ENCODE results near the gene FAM53B. TPM values are rescaled to one million over a fixed set of nuclear protein-coding genes. Genes with fewer than 3 reads are reported as not detected.
A peak's percentile ranks its signal among the peaks of the same experiment; 100 is the strongest.

FAM53B gene
- total RNA-seq, 2 experiments from 2014 or later = 15.1 to 18.0 TPM

- ATAC-seq = no peak
These were observed 121.2 kb downstream of the FAM53B start for GRCh38 chr10:124622866-124623536.

DNA sequence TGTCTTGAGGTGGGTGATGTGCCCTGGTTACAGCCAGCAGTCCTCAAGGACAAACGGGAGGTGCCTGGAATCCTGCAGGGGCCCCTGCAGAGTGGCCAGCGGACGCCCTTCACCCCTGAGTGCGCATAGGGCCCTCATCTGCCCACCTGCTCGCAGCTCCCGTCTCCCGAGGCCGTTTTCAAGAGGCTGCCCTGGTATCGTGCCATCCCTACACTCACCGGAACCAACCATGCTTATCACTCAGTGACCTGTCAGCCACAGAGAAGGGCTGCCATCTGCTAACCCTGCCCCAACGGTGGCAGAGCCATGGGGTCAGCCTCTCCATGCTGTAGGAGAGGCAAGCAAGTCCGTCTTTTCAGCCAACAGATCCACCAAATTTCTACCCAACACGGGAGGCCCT lies 122.0 kb downstream of the FAM53B start:
- TF ChIP-seq CTCF (IDR thresholded peaks at IDR 0.05) = no peak
- ATAC-seq (no peak), DNase-seq (no peak)
- Mint-ChIP-seq H3K36me3 (ENCODE audit: low read depth) (peaks cover 3% of the 10 kb centered on the region), H3K4me3 (no peak overlapping the region), H3K27me3 (no peaks in the 10 kb centered on the region), H3K4me1 (ENCODE audit: low read depth) (peaks cover 39% of the 10 kb centered on the region), H3K27ac (no peak overlapping the region), H3K9me3 (no peaks in the 10 kb centered on the region)
- POLR2A ChIA-PET = no interaction called here
- intact Hi-C loops (cut with micrococcal nuclease) = no loop called here
- CTCF ChIA-PET = interaction anchor here (1.0 kb wide), 1 partner anchor 97 kb away, joined by 3 read pairs; no protein-coding TSS in a partner anchor

More at GRCh38 chr10:124622866-124623536, 121.2 kb downstream of the FAM53B start:
- ChIA-PET POLR2A (no interaction called here), CTCF (interaction anchor here (0.7 to 1.0 kb wide), 2 partner anchors 11 to 96 kb away, joined by 3 read pairs; no protein-coding TSS in a partner anchor)
- H3K36me3 Mint-ChIP-seq (ENCODE audit: low read depth) = peaks cover 3% of the 10 kb centered on the region
- intact Hi-C loops (cut with micrococcal nuclease) = no loop called here
- H3K27me3 Mint-ChIP-seq = no peaks in the 10 kb centered on the region
- no peak overlapping the region for H3K4me3 Mint-ChIP-seq
- no peak for TF ChIP-seq CTCF (IDR thresholded peaks at IDR 0.05)
- H3K4me1 Mint-ChIP-seq (ENCODE audit: low read depth) = peaks cover 39% of the 10 kb centered on the region
- no peak overlapping the region for H3K27ac Mint-ChIP-seq
- H3K9me3 Mint-ChIP-seq = no peaks in the 10 kb centered on the region
- DNase-seq = no peak

DNA sequence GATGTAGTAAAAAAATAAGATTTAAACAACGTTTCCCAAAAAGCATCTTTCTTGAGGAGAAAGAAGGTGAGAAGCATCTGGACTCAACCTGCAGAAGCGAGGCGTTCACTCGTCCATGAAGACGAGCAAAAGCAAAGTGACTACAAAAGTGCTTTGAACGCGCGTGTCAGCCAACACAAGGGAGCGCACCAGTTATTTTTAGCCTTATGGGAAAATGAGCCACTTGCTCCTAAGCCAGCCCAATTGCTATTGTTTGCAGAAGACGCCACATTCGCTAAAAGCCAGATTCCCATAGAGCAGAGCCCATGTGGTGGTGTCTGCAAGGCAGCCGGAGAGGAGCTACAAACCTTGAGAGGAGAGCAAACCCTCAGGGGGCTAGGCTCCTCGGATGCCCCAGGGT lies 122.5 kb downstream of the FAM53B start:
- Mint-ChIP-seq H3K4me1 (ENCODE audit: low read depth) (peaks cover 36% of the 10 kb centered on the region), H3K9me3 (no peaks in the 10 kb centered on the region), H3K4me3 (no peak overlapping the region), H3K27me3 (no peaks in the 10 kb centered on the region), H3K36me3 (ENCODE audit: low read depth) (peaks cover 3% of the 10 kb centered on the region), H3K27ac (no peak overlapping the region)
- ChIA-PET POLR2A (no interaction called here), CTCF (interaction anchor here (1.3 kb wide), 1 partner anchor 9 kb away, joined by 3 read pairs; no protein-coding TSS in a partner anchor)
- ATAC-seq (no peak), DNase-seq (no peak)
- intact Hi-C loops (cut with micrococcal nuclease) = no loop called here
- TF ChIP-seq CTCF (IDR thresholded peaks at IDR 0.05) = no peak

- intact Hi-C loops (cut with micrococcal nuclease) = no loop called here
- Mint-ChIP-seq H3K36me3 (ENCODE audit: low read depth) (peaks cover 3% of the 10 kb centered on the region), H3K9me3 (no peaks in the 10 kb centered on the region), H3K4me3 (no peak overlapping the region), H3K4me1 (ENCODE audit: low read depth) (peaks cover 42% of the 10 kb centered on the region), H3K27me3 (no peaks in the 10 kb centered on the region), H3K27ac (peak overlapping the region; percentile 25)
- DNase-seq = no peak
- ATAC-seq = no peak
- ChIA-PET CTCF (interaction anchor here (1.2 to 1.4 kb wide), 4 partner anchors 8 to 122 kb away, joined by 3 to 8 read pairs (median 4); no protein-coding TSS in a partner anchor), POLR2A (interaction anchor here (1.4 kb wide), 1 partner anchor 68 kb away, joined by 3 read pairs; no protein-coding TSS in a partner anchor)
- TF ChIP-seq CTCF (IDR thresholded peaks at IDR 0.05) = no peak
These were observed 124.2 kb downstream of the FAM53B start for GRCh38 chr10:124619802-124620490.

- TF ChIP-seq CTCF (IDR thresholded peaks at IDR 0.05) = no peak
- ChIA-PET CTCF (interaction anchor here (0.8 to 1.4 kb wide), 4 partner anchors 9 to 122 kb away, joined by 3 to 8 read pairs (median 4); no protein-coding TSS in a partner anchor), POLR2A (interaction anchor here (0.6 to 1.4 kb wide), 3 partner anchors 52 to 109 kb away, joined by 3 to 5 read pairs (median 3); no protein-coding TSS in a partner anchor)
- DNase-seq (peak; percentile 45), ATAC-seq (peak; percentile 71)
- Mint-ChIP-seq H3K4me1 (ENCODE audit: low read depth) (peaks cover 44% of the 10 kb centered on the region), H3K4me3 (no peak overlapping the region), H3K36me3 (ENCODE audit: low read depth) (peaks cover 3% of the 10 kb centered on the region), H3K9me3 (no peaks in the 10 kb centered on the region), H3K27me3 (no peaks in the 10 kb centered on the region), H3K27ac (peak overlapping the region; percentile 32)
- intact Hi-C loops (cut with micrococcal nuclease) = no loop called here
These were observed 125.0 kb downstream of the FAM53B start for GRCh38 chr10:124619195-124619594.
